Stimulated activated naive CD4-positive, alpha-beta T cell treated with Interleukin-2 at 50 U/mL for 16 hours (primary cell): ENCODE results near the gene PHOX2A.
"Not testable (repeated sequence)": the region's sequence is repeated elsewhere in the genome, so short reads cannot be mapped to it uniquely, and the experiment has no call there.

ENCODE experiments used
- DNase-seq: peaks from one replicate; lab custom pipeline; 2025; lab: John Stamatoyannopoulos, UW

PHOX2A gene

GRCh38 chr11:72222106-72222891 lies 21.7 kb downstream of the PHOX2A start:
- DNase-seq, result no peak

GRCh38 chr11:72221386-72222075 lies 22.4 kb downstream of the PHOX2A start:
- no peak for DNase-seq

- no peak for DNase-seq
These were observed 23.1 kb downstream of the PHOX2A start for GRCh38 chr11:72220696-72221363.

GRCh38 chr11:72218251-72218745 lies 25.7 kb downstream of the PHOX2A start:
- no peak for DNase-seq

GRCh38 chr11:72217841-72218240 lies 26.1 kb downstream of the PHOX2A start:
- no peak for DNase-seq

GRCh38 chr11:72216638-72217037 lies 27.3 kb downstream of the PHOX2A start, which contains the start of gene FOLR2:
Gene FOLR2 (plus strand): TSS chr11:72216794. CDS start chr11:72218585, 1,791 bp downstream.
- no peak for DNase-seq

- no peak for DNase-seq
These were observed 34.9 kb downstream of the PHOX2A start for GRCh38 chr11:72209101-72209500.

- no peak for DNase-seq
These were observed 35.7 kb downstream of the PHOX2A start for GRCh38 chr11:72208281-72208680.

GRCh38 chr11:72206794-72207193 lies 37.2 kb downstream of the PHOX2A start:
- DNase-seq, result not testable (repeated sequence)

- no peak for DNase-seq
These were observed 39.1 kb downstream of the PHOX2A start for GRCh38 chr11:72204886-72205285.

GRCh38 chr11:72203163-72203562 lies 40.8 kb downstream of the PHOX2A start:
- no peak for DNase-seq

- no peak for DNase-seq
These were observed 41.4 kb downstream of the PHOX2A start for GRCh38 chr11:72202571-72202970.

- DNase-seq, result not testable (repeated sequence)
These were observed 42.5 kb downstream of the PHOX2A start for GRCh38 chr11:72201445-72201844.

GRCh38 chr11:72195518-72196270 lies 48.3 kb downstream of the PHOX2A start:
- DNase-seq, result no peak

- no peak for DNase-seq
These were observed 52.0 kb downstream of the PHOX2A start, which contains the start of gene FOLR1 for GRCh38 chr11:72191961-72192381. Gene FOLR1 (plus strand): TSS chr11:72192140. CDS start chr11:72192174, 34 bp downstream.

GRCh38 chr11:72190631-72191071 lies 53.3 kb downstream of the PHOX2A start:
- DNase-seq, result no peak

- no peak for DNase-seq
These were observed 54.3 kb downstream of the PHOX2A start for GRCh38 chr11:72189455-72190250.
